Gastrocnemius medialis (tissue), 4 donors: ENCODE results near the gene SLC43A3. TPM values are rescaled to one million over a fixed set of nuclear protein-coding genes. Genes with fewer than 3 reads are reported as not detected.

Source experiments
- ATAC-seq, 2 donors: fragments of 150-250 bp; one replicate each; pipeline ENCODE4 v1.9.1; 2016
- DNase-seq, 2 donors: peaks; one replicate each; pipeline ENCODE4 v3.0.0-alpha.2; 2019
- H3K27ac ChIP-seq, 4 donors: fragments of 200-600 bp; sonication (generic); 1 replicate in 1 of 4; 2 replicates in 3 of 4; pipeline ENCODE4 v1.5.1; 2016 to 2018; ENCODE audit warnings: mild to moderate bottlenecking in 2 of 4, moderate library complexity in 1 of 4
- H3K27me3 ChIP-seq, 3 donors: fragments of 200-600 bp; sonication (generic) in 2 of 3; 1 replicate in 1 of 3; 2 replicates in 2 of 3; pipeline versions ENCODE4 v1.5.1 to v1.6.0; 2016 to 2019; ENCODE audit warnings: mild to moderate bottlenecking in 1 of 3, moderate library complexity in 1 of 3
- H3K36me3 ChIP-seq, 2 donors: fragments of 200-600 bp; sonication (generic) in 1 of 2; one replicate each; pipeline ENCODE4 v1.5.1; 2017 to 2018
- H3K4me1 ChIP-seq, 2 donors: fragments of 200-600 bp; sonication (generic) in 1 of 2; one replicate each; pipeline ENCODE4 v1.5.1; 2016 to 2017; ENCODE audit warnings: mild to moderate bottlenecking in 2 of 2
- H3K4me3 ChIP-seq, 4 donors: fragments of 200-600 bp; sonication (generic) in 3 of 4; 1 replicate in 1 of 4; 2 replicates in 3 of 4; pipeline ENCODE4 v1.5.1; 2016 to 2019; ENCODE audit warnings: mild to moderate bottlenecking in 2 of 4
- H3K9me3 ChIP-seq, 3 donors: fragments of 200-600 bp; sonication (generic) in 2 of 3; 1 replicate in 1 of 3; 2 replicates in 2 of 3; pipeline ENCODE4 v1.5.1; 2016 to 2019
- CTCF ChIP-seq, 5 experiments: fragments of 450-650 bp in 3 of 5; fragments of 200-600 bp in 2 of 5; sonication (generic) in 2 of 5; IDR thresholded peaks in 4 of 5; conservative IDR thresholded peaks in 1 of 5; 1 replicate in 4 of 5; 2 replicates in 1 of 5; pipeline ENCODE4 v1.5.1; 2016 to 2019; ENCODE audit warnings: antibody characterized with exemption in 5 of 5, mild to moderate bottlenecking in 3 of 5, moderate library complexity in 3 of 5
- POLR2A ChIP-seq, 2 donors: fragments of 450-650 bp; IDR thresholded peaks; one replicate each; pipeline ENCODE4 v1.6.1; 2017; ENCODE audit warnings: antibody characterized with exemption in 2 of 2, mild to moderate bottlenecking in 2 of 2, moderate library complexity in 2 of 2
- in situ Hi-C, 4 donors: fragments of 200-750 bp; cut with MboI; loops; one replicate each; pipeline versions ENCODE4 v1.15.0 to v1.8.0; 2017; ENCODE audit warnings: low sequenced_read_pairs in 4 of 4
- intact Hi-C: fragments of 100-400 bp; cut with DNase I; formaldehyde crosslinking; loops from one replicate; pipeline ENCODE4 v1.15.1; 2023; ENCODE audit warnings: low total_unique reads
- total RNA-seq, 4 donors: library from RNA; depleted of rRNA; stranded (reverse); fragments of >200 nt; gene quantifications; one replicate each; pipeline versions ENCODE4 v1.1.0 to v1.2.3, GENCODE V29; 2016

Gene SLC43A3
- total RNA-seq, 4 donors from 2014 or later: 13.9 to 22.5 (median 20.3) TPM

GRCh38 chr11:57464539-57465181 is 37.7 kb upstream of the SLC43A3 start:
- H3K27ac ChIP-seq: no peak overlapping the region
- H3K9me3 ChIP-seq: no peaks in the 10 kb centered on the region
- TF ChIP-seq POLR2A (IDR thresholded peaks at IDR 0.05): no peak
- TF ChIP-seq CTCF (IDR thresholded peaks at IDR 0.05 in 4 of 5, conservative IDR thresholded peaks at IDR 0.05 in 1 of 5): no peak
- H3K36me3 ChIP-seq: no peaks in the 10 kb centered on the region
- H3K4me3 ChIP-seq: no peak overlapping the region
- peaks cover 13 to 24% (median 16%) of the 10 kb centered on the region in 3 donors for H3K27me3 ChIP-seq
- in situ Hi-C loops (loop anchor here in 1 of 4 donors (25.0 kb wide), 2 partner anchors 173 to 1048 kb away; partner anchors contain the start of genes OR5B21 and YPEL4), intact Hi-C loops (no loop called here)
- H3K4me1 ChIP-seq: peaks cover 4 to 7% of the 10 kb centered on the region in 2 donors
- ATAC-seq (no peak), DNase-seq (no peak)

GRCh38 chr11:57463671-57464538 is 37.0 kb upstream of the SLC43A3 start:
- H3K4me1 ChIP-seq: peaks cover 11 to 15% of the 10 kb centered on the region in 2 donors
- H3K4me3 ChIP-seq: no peak overlapping the region
- in situ Hi-C loops (loop anchor here in 1 of 4 donors (25.0 kb wide), 2 partner anchors 173 to 1048 kb away; partner anchors contain the start of genes OR5B21 and YPEL4), intact Hi-C loops (no loop called here)
- ATAC-seq: no peak
- no peaks in the 10 kb centered on the region for H3K36me3 ChIP-seq
- no peaks in the 10 kb centered on the region for H3K9me3 ChIP-seq
- H3K27me3 ChIP-seq: peaks cover 20 to 32% (median 23%) of the 10 kb centered on the region in 3 donors
- no peak overlapping the region for H3K27ac ChIP-seq
- TF ChIP-seq POLR2A (IDR thresholded peaks at IDR 0.05): no peak
- TF ChIP-seq CTCF (IDR thresholded peaks at IDR 0.05 in 4 of 5, conservative IDR thresholded peaks at IDR 0.05 in 1 of 5): no peak
- DNase-seq: no peak

GRCh38 chr11:57462597-57462996 is 35.7 kb upstream of the SLC43A3 start:
- intact Hi-C loops: no loop called here
- DNase-seq: no peak
- no peaks in the 10 kb centered on the region for H3K36me3 ChIP-seq
- no peak for ATAC-seq
- H3K27me3 ChIP-seq: peaks cover 22 to 42% (median 33%) of the 10 kb centered on the region in 3 donors
- TF ChIP-seq POLR2A (IDR thresholded peaks at IDR 0.05): no peak
- TF ChIP-seq CTCF (IDR thresholded peaks at IDR 0.05 in 4 of 5, conservative IDR thresholded peaks at IDR 0.05 in 1 of 5): no peak
- no peak overlapping the region for H3K27ac ChIP-seq
- no peaks in the 10 kb centered on the region for H3K9me3 ChIP-seq
- in situ Hi-C loops: loop anchor here in 1 of 4 donors (25.0 kb wide), 2 partner anchors 175 to 1050 kb away; partner anchors contain the start of genes OR5B21 and YPEL4
- H3K4me3 ChIP-seq: no peak overlapping the region
- H3K4me1 ChIP-seq: peaks cover 19 to 28% of the 10 kb centered on the region in 2 donors

- no peak for ATAC-seq
- no peak overlapping the region for H3K4me3 ChIP-seq
Measured at GRCh38 chr11:57461841-57462489, 35.0 kb upstream of the SLC43A3 start.

More at GRCh38 chr11:57461841-57462489, 35.0 kb upstream of the SLC43A3 start:
- Histone ChIP-seq H3K27me3 (peaks cover 22 to 42% (median 33%) of the 10 kb centered on the region in 3 donors), H3K9me3 (no peaks in the 10 kb centered on the region), H3K27ac (no peak overlapping the region), H3K36me3 (no peaks in the 10 kb centered on the region), H3K4me1 (peaks cover 21 to 30% of the 10 kb centered on the region in 2 donors)
- intact Hi-C loops (no loop called here), in situ Hi-C loops (loop anchor here in 1 of 4 donors (25.0 kb wide), 2 partner anchors 175 to 1050 kb away; partner anchors contain the start of genes OR5B21 and YPEL4)
- no peak for DNase-seq
- TF ChIP-seq POLR2A (IDR thresholded peaks at IDR 0.05) (no peak), CTCF (IDR thresholded peaks at IDR 0.05 in 4 of 5, conservative IDR thresholded peaks at IDR 0.05 in 1 of 5) (no peak)
